Gastrocnemius medialis (tissue), 4 donors: Measurements from ENCODE around the gene SPC24.

ENCODE experiments used
- POLR2A ChIP-seq, 2 donors: fragments of 450-650 bp; IDR thresholded peaks; one replicate each; pipeline ENCODE4 v1.6.1; 2017; ENCODE audit warnings: antibody characterized with exemption in 2 of 2, mild to moderate bottlenecking in 2 of 2, moderate library complexity in 2 of 2
- TF ChIP-seq, protein P1 (sequence below), 5 experiments: fragments of 450-650 bp in 3 of 5; fragments of 200-600 bp in 2 of 5; sonication (generic) in 2 of 5; IDR thresholded peaks in 4 of 5; conservative IDR thresholded peaks in 1 of 5; 1 replicate in 4 of 5; 2 replicates in 1 of 5; pipeline ENCODE4 v1.5.1; 2016 to 2019; ENCODE audit warnings: antibody characterized with exemption in 5 of 5, mild to moderate bottlenecking in 3 of 5, moderate library complexity in 3 of 5

DNA sequence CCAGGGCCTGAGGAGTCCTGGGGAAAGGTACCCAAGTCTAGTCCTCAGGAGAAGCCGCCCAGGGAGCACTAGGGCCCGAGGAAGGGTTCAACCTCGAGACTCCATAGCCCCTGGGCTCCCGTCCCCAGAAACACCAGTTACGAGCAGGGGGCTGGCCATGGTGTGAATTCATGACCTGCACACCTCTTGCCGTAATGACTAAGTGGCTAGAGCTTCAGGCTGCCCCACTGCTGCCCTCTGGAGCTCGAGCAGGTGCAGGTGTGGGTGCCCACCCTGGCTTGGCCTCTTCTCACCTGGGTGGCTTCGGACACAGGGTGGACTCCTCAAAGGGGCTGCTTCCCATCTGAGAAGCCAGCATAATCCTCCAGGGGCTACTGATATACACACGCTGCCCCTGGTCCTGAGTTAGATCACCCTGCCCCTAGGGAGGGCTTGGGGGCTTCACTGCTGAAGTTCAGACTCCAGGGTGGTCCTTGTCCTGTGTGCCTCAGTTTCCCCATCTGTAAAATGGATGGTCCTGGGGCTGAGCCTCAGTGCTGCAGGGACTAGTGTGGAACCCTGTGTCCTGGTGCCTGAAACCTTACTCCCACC, 13.6 kb downstream of the SPC24 start:
- TF ChIP-seq, protein P1, sequence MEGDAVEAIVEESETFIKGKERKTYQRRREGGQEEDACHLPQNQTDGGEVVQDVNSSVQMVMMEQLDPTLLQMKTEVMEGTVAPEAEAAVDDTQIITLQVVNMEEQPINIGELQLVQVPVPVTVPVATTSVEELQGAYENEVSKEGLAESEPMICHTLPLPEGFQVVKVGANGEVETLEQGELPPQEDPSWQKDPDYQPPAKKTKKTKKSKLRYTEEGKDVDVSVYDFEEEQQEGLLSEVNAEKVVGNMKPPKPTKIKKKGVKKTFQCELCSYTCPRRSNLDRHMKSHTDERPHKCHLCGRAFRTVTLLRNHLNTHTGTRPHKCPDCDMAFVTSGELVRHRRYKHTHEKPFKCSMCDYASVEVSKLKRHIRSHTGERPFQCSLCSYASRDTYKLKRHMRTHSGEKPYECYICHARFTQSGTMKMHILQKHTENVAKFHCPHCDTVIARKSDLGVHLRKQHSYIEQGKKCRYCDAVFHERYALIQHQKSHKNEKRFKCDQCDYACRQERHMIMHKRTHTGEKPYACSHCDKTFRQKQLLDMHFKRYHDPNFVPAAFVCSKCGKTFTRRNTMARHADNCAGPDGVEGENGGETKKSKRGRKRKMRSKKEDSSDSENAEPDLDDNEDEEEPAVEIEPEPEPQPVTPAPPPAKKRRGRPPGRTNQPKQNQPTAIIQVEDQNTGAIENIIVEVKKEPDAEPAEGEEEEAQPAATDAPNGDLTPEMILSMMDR (IDR thresholded peaks at IDR 0.05 in 4 of 5, conservative IDR thresholded peaks at IDR 0.05 in 1 of 5) = peak in 1 of 5 experiments; percentile 13
- no peak for TF ChIP-seq POLR2A (IDR thresholded peaks at IDR 0.05)
